Cardiac fibroblast (primary cell): ENCODE data around the gene UBFD1.

Experiments used
- DNase-seq, 2 donors: peaks; one replicate each; pipeline versions ENCODE4 v3.0.0 to v3.0.0-alpha.2; 2010; ENCODE audit warnings: low read depth in 2 of 2
- H3K4me3 ChIP-seq, 2 donors: replicated peaks in 1 of 2; 1 replicate in 1 of 2; 2 replicates in 1 of 2; pipeline ENCODE4 v1.5.1; 2011; ENCODE audit warnings: low read depth in 2 of 2, low read length in 2 of 2, mild to moderate bottlenecking in 2 of 2, moderate library complexity in 1 of 2
- CTCF ChIP-seq: IDR thresholded peaks from one replicate; pipeline ENCODE4 v1.5.1; 2011; ENCODE audit warnings: low read depth, mild to moderate bottlenecking, low read length, inconsistent platforms

The UBFD1 gene

GRCh38 chr16:23511731-23512130, 45.8 kb upstream of the UBFD1 start:
- TF ChIP-seq CTCF = no peak
- DNase-seq = no peak
- no peak overlapping the region for H3K4me3 ChIP-seq

- no peak for DNase-seq
- H3K4me3 ChIP-seq = no peak overlapping the region
- TF ChIP-seq CTCF = no peak
Measured at GRCh38 chr16:23512168-23512695, 45.3 kb upstream of the UBFD1 start.

GRCh38 chr16:23514381-23515152, 43.0 kb upstream of the UBFD1 start:
- H3K4me3 ChIP-seq = no peak overlapping the region
- no peak for DNase-seq
- no peak for TF ChIP-seq CTCF

GRCh38 chr16:23515881-23516280, 41.6 kb upstream of the UBFD1 start:
- H3K4me3 ChIP-seq = no peak overlapping the region
- no peak for TF ChIP-seq CTCF
- DNase-seq = no peak

- no peak for DNase-seq
Measured at GRCh38 chr16:23516366-23517137, 41.0 kb upstream of the UBFD1 start.

GRCh38 chr16:23518435-23518891, 39.1 kb upstream of the UBFD1 start:
- DNase-seq = peak in 1 of 2 donors; percentile 32
- no peak overlapping the region for H3K4me3 ChIP-seq
- no peak for TF ChIP-seq CTCF

More at GRCh38 chr16:23516366-23517137, 41.0 kb upstream of the UBFD1 start:
- H3K4me3 ChIP-seq = no peak overlapping the region
- TF ChIP-seq CTCF = no peak
